Trophoblast cell (in vitro differentiated cells and primary cell): Measurements from ENCODE around the gene ROR1.

ENCODE experiments used
- DNase-seq, 2 donors: peaks; one replicate each; pipeline ENCODE4 v3.0.0-alpha.2; 2016
- H2AFZ ChIP-seq: 2 replicates; pipeline ENCODE4 v1.6.1; 2013; ENCODE audit warnings: low read length, moderate library complexity, mild to moderate bottlenecking; ENCODE audit not compliant: insufficient read depth, poor library complexity
- H2AK5ac ChIP-seq: 2 replicates; pipeline ENCODE4 v1.6.1; 2013; ENCODE audit warnings: mild to moderate bottlenecking, low read length
- H2BK120ac ChIP-seq: 2 replicates; pipeline ENCODE4 v1.6.1; 2013; ENCODE audit warnings: low read length, mild to moderate bottlenecking, moderate library complexity; ENCODE audit not compliant: insufficient read depth, poor library complexity
- H2BK12ac ChIP-seq: 2 replicates; pipeline ENCODE4 v1.6.1; 2013; ENCODE audit warnings: mild to moderate bottlenecking, low read length, moderate library complexity
- H2BK5ac ChIP-seq: 2 replicates; pipeline ENCODE4 v1.6.1; 2013; ENCODE audit warnings: low read length, low read depth, moderate library complexity, mild to moderate bottlenecking; ENCODE audit not compliant: poor library complexity
- H3K14ac ChIP-seq: 2 replicates; pipeline ENCODE4 v1.6.1; 2013; ENCODE audit warnings: mild to moderate bottlenecking, low read length
- H3K18ac ChIP-seq: 2 replicates; pipeline ENCODE4 v1.6.1; 2013; ENCODE audit warnings: mild to moderate bottlenecking, low read length
- H3K23ac ChIP-seq: 2 replicates; pipeline ENCODE4 v1.6.1; 2013; ENCODE audit warnings: low read length
- H3K27ac ChIP-seq: 2 replicates; pipeline ENCODE4 v1.5.1; 2013; ENCODE audit warnings: low read depth, mild to moderate bottlenecking, inconsistent platforms, low read length, moderate library complexity
- H3K27me3 ChIP-seq: 2 replicates; pipeline ENCODE4 v1.6.1; 2013; ENCODE audit warnings: inconsistent platforms, mild to moderate bottlenecking, low read length, moderate library complexity; ENCODE audit not compliant: insufficient read depth
- H3K36me3 ChIP-seq, 2 experiments: 1 replicate in 1 of 2; 2 replicates in 1 of 2; pipeline ENCODE4 v1.6.1; 2013; ENCODE audit warnings: low read length in 2 of 2, mild to moderate bottlenecking in 2 of 2, moderate library complexity in 1 of 2; ENCODE audit not compliant: insufficient read depth in 2 of 2, control insufficient read depth in 1 of 2
- H3K4ac ChIP-seq: 2 replicates; pipeline ENCODE4 v1.6.1; 2013; ENCODE audit warnings: low read depth, mild to moderate bottlenecking, low read length, moderate library complexity
- H3K4me1 ChIP-seq, 2 experiments: 1 replicate in 1 of 2; 2 replicates in 1 of 2; pipeline ENCODE4 v1.6.1; 2013; ENCODE audit warnings: low read length in 2 of 2, mild to moderate bottlenecking in 2 of 2, moderate library complexity in 1 of 2; ENCODE audit not compliant: insufficient read depth in 2 of 2, control insufficient read depth in 1 of 2
- H3K4me2 ChIP-seq: 2 replicates; pipeline ENCODE4 v1.6.1; 2013; ENCODE audit warnings: inconsistent platforms, mild to moderate bottlenecking, low read length, moderate library complexity
- H3K4me3 ChIP-seq: 2 replicates; pipeline ENCODE4 v1.5.1; 2013; ENCODE audit warnings: mild to moderate bottlenecking, low read depth, low read length, inconsistent platforms
- H3K79me1 ChIP-seq: one replicate; pipeline ENCODE4 v1.6.1; 2013; ENCODE audit warnings: low read length
- H3K79me2 ChIP-seq: 2 replicates; pipeline ENCODE4 v1.6.1; 2013; ENCODE audit warnings: low read length, mild to moderate bottlenecking; ENCODE audit not compliant: control insufficient read depth, insufficient read depth, poor library complexity
- H3K9ac ChIP-seq: 2 replicates; pipeline ENCODE4 v1.6.1; 2013; ENCODE audit warnings: mild to moderate bottlenecking, low read length
- H3K9me3 ChIP-seq: 2 replicates; pipeline ENCODE4 v1.6.1; 2013; ENCODE audit warnings: low read depth, mild to moderate bottlenecking, control low read depth, inconsistent platforms, low read length; ENCODE audit not compliant: insufficient read depth
- H4K12ac ChIP-seq: 2 replicates; pipeline ENCODE4 v1.6.1; 2013; ENCODE audit warnings: low read depth, mild to moderate bottlenecking, low read length, moderate library complexity
- H4K8ac ChIP-seq: 2 replicates; pipeline ENCODE4 v1.6.1; 2013; ENCODE audit warnings: low read depth, mild to moderate bottlenecking, low read length, moderate library complexity
- H4K91ac ChIP-seq: one replicate; pipeline ENCODE4 v1.6.1; 2013; ENCODE audit warnings: low read depth, mild to moderate bottlenecking, low read length, moderate library complexity
- WGBS: extraction: QIAGEN DNeasy Blood & Tissue Kit; methylation state at CpG from one replicate; pipeline ENCODE4 v1.1.7; 2013; ENCODE audit warnings: missing lambda C conversion rate; ENCODE audit not compliant: insufficient read length, insufficient coverage; ENCODE audit errors: extremely low coverage; 5-methylcytosine and 5-hydroxymethylcytosine counted together

Gene ROR1

GRCh38 chr1:64074767-64075166 lies 300.9 kb downstream of the ROR1 start:
- no peak overlapping the region for H4K91ac ChIP-seq
- H3K36me3 ChIP-seq = no peaks in the 10 kb centered on the region
- H3K79me1 ChIP-seq = peaks cover 3% of the 10 kb centered on the region
- WGBS = no CpG with 5 or more reads among the region's 4 CpGs
- DNase-seq = no peak
- H3K79me2 ChIP-seq = no peaks in the 10 kb centered on the region
- H2AK5ac ChIP-seq = no peak overlapping the region
- H2BK12ac ChIP-seq = no peak overlapping the region
- no peaks in the 10 kb centered on the region for H3K27me3 ChIP-seq
- H2BK5ac ChIP-seq = no peak overlapping the region
- no peak overlapping the region for H2AFZ ChIP-seq
- no peak overlapping the region for H4K8ac ChIP-seq
- H3K4me1 ChIP-seq = peaks cover 14 to 27% of the 10 kb centered on the region in 2 experiments
- H3K4me3 ChIP-seq = no peak overlapping the region
- no peak overlapping the region for H3K23ac ChIP-seq
- no peak overlapping the region for H4K12ac ChIP-seq
- no peak overlapping the region for H3K9ac ChIP-seq
- no peak overlapping the region for H3K27ac ChIP-seq
- no peak overlapping the region for H3K4me2 ChIP-seq
- H3K14ac ChIP-seq = no peak overlapping the region
- no peaks in the 10 kb centered on the region for H3K9me3 ChIP-seq
- H3K18ac ChIP-seq = no peak overlapping the region
- H3K4ac ChIP-seq = no peak overlapping the region
- no peak overlapping the region for H2BK120ac ChIP-seq

- Histone ChIP-seq H4K8ac (no peak overlapping the region), H3K4me2 (no peak overlapping the region), H3K14ac (no peak overlapping the region), H3K18ac (peak overlapping the region; percentile 93), H3K27me3 (no peaks in the 10 kb centered on the region), H3K4me1 (peaks cover 19 to 34% of the 10 kb centered on the region in 2 experiments), H2BK5ac (no peak overlapping the region), H3K36me3 (no peaks in the 10 kb centered on the region), H2BK12ac (peak overlapping the region; percentile 26), H3K79me2 (no peaks in the 10 kb centered on the region), H3K9me3 (no peaks in the 10 kb centered on the region), H3K4ac (no peak overlapping the region), H3K4me3 (no peak overlapping the region), H3K23ac (no peak overlapping the region), H3K79me1 (peaks cover 3% of the 10 kb centered on the region), H3K27ac (peak overlapping the region; percentile 61), H2AFZ (no peak overlapping the region), H3K9ac (no peak overlapping the region), H4K91ac (no peak overlapping the region), H2AK5ac (no peak overlapping the region), H4K12ac (no peak overlapping the region), H2BK120ac (peak overlapping the region; percentile 61)
- peak; percentile 94 to 95 for DNase-seq
- WGBS = no CpG with 5 or more reads among the region's 8 CpGs
Observed at GRCh38 chr1:64077281-64077940, 303.6 kb downstream of the ROR1 start.

- Histone ChIP-seq H4K91ac (peak overlapping the region; percentile 52), H2BK120ac (no peak overlapping the region), H2AFZ (no peak overlapping the region), H3K9me3 (no peaks in the 10 kb centered on the region), H4K8ac (no peak overlapping the region), H3K79me2 (no peaks in the 10 kb centered on the region), H3K27ac (no peak overlapping the region), H3K18ac (no peak overlapping the region), H3K4me2 (no peak overlapping the region), H3K4me1 (peaks cover 16 to 20% of the 10 kb centered on the region in 2 experiments), H3K9ac (no peak overlapping the region), H3K4me3 (no peak overlapping the region), H3K36me3 (no peaks in the 10 kb centered on the region), H3K23ac (no peak overlapping the region), H2AK5ac (no peak overlapping the region), H3K27me3 (no peaks in the 10 kb centered on the region), H2BK12ac (no peak overlapping the region), H3K14ac (no peak overlapping the region), H3K79me1 (peaks cover 8% of the 10 kb centered on the region), H3K4ac (no peak overlapping the region), H4K12ac (no peak overlapping the region), H2BK5ac (no peak overlapping the region)
- DNase-seq = peak; percentile 58 to 78
- no CpG with 5 or more reads among the region's 3 CpGs for WGBS
Observed at GRCh38 chr1:64080941-64081562, 307.2 kb downstream of the ROR1 start.

GRCh38 chr1:64082459-64082858 lies 308.6 kb downstream of the ROR1 start:
- peak in 1 of 2 donors; percentile 27 for DNase-seq
- no peak overlapping the region for H3K27ac ChIP-seq
- H4K12ac ChIP-seq = no peak overlapping the region
- H3K14ac ChIP-seq = peak overlapping the region; percentile 11
- H2AK5ac ChIP-seq = peak overlapping the region; percentile 9
- no peaks in the 10 kb centered on the region for H3K27me3 ChIP-seq
- H4K8ac ChIP-seq = no peak overlapping the region
- no peak overlapping the region for H2BK12ac ChIP-seq
- no peak overlapping the region for H3K4ac ChIP-seq
- H3K79me2 ChIP-seq = no peaks in the 10 kb centered on the region
- peaks cover 6% of the 10 kb centered on the region for H3K79me1 ChIP-seq
- H3K4me2 ChIP-seq = no peak overlapping the region
- no CpG with 5 or more reads among the region's 3 CpGs for WGBS
- H2AFZ ChIP-seq = no peak overlapping the region
- H4K91ac ChIP-seq = peak overlapping the region; percentile 7
- H2BK120ac ChIP-seq = no peak overlapping the region
- peak overlapping the region; percentile 80 for H3K18ac ChIP-seq
- no peak overlapping the region for H3K4me3 ChIP-seq
- no peak overlapping the region for H2BK5ac ChIP-seq
- H3K9me3 ChIP-seq = no peaks in the 10 kb centered on the region
- H3K9ac ChIP-seq = no peak overlapping the region
- no peak overlapping the region for H3K23ac ChIP-seq
- peaks cover 12 to 17% of the 10 kb centered on the region in 2 experiments for H3K4me1 ChIP-seq
- H3K36me3 ChIP-seq = no peaks in the 10 kb centered on the region
